B cell (primary cell): ENCODE results near the gene PARVA. TPM values are rescaled to one million over a fixed set of nuclear protein-coding genes. Genes with fewer than 3 reads are reported as not detected.

Experiments used
- ATAC-seq: fragments of 200-7000 bp; cut with Tn5 transposase; one replicate; pipeline ENCODE4 v1.10.0; 2021; ENCODE audit warnings: low read depth, mild to moderate bottlenecking, moderate number of reproducible peaks, moderate library complexity
- CTCF ChIA-PET: fragments of 350-600 bp; sonication (Branson Sonifier 250); formaldehyde crosslinking; loops from one replicate; lab custom pipeline; 2021; ENCODE audit warnings: antibody characterized with exemption, inconsistent platforms; lab: Charles Lee
- POLR2A ChIA-PET: fragments of 350-600 bp; sonication (Branson Sonifier 250); formaldehyde crosslinking; loops from one replicate; lab custom pipeline; 2021; ENCODE audit warnings: antibody characterized with exemption; lab: Charles Lee
- DNase-seq: peaks from one replicate; pipeline ENCODE4 v3.0.0; 2013
- H2AFZ ChIP-seq: 2 replicates; pipeline ENCODE4 v1.6.1; 2012; ENCODE audit warnings: mild to moderate bottlenecking, low read depth, low read length; ENCODE audit not compliant: insufficient read depth, poor library complexity, severe bottlenecking
- H3K27ac ChIP-seq, 2 donors: 1 replicate in 1 of 2; 2 replicates in 1 of 2; pipeline ENCODE4 v1.5.1; 2012 to 2013; ENCODE audit warnings: low read length in 2 of 2, mild to moderate bottlenecking in 2 of 2, moderate library complexity in 1 of 2
- H3K27me3 ChIP-seq, 4 experiments: fragments of 200-600 bp in 1 of 4; sonication (generic) in 1 of 4; replicated peaks in 1 of 4; 1 replicate in 2 of 4; 2 replicates in 2 of 4; pipeline versions ENCODE4 v1.6.1 to v1.7.0; 2013 to 2016; ENCODE audit warnings: low read length in 3 of 4, mild to moderate bottlenecking in 2 of 4, mixed read lengths in 1 of 4, moderate library complexity in 1 of 4; ENCODE audit not compliant: insufficient read depth in 4 of 4, control insufficient read depth in 3 of 4; ENCODE audit errors: control extremely low read depth in 1 of 4
- H3K36me3 ChIP-seq, 2 experiments: replicated peaks in 1 of 2; 1 replicate in 1 of 2; 2 replicates in 1 of 2; pipeline versions ENCODE4 v1.6.1 to v1.7.1; 2013; ENCODE audit warnings: low read length in 1 of 2; ENCODE audit not compliant: insufficient read depth in 2 of 2, control insufficient read depth in 1 of 2; ENCODE audit errors: control extremely low read depth in 1 of 2, extremely low read depth in 1 of 2
- H3K4me1 ChIP-seq, 2 donors: fragments of 200-600 bp in 1 of 2; sonication (generic) in 1 of 2; 1 replicate in 1 of 2; 2 replicates in 1 of 2; pipeline versions ENCODE4 v1.5.1 to v1.6.1; 2013 to 2017; ENCODE audit warnings: low read length in 2 of 2; ENCODE audit not compliant: control insufficient read depth in 2 of 2, insufficient read depth in 2 of 2
- H3K4me2 ChIP-seq: replicated peaks from 2 replicates; pipeline ENCODE3; 2012; ENCODE audit warnings: mild to moderate bottlenecking, low read depth, low read length; ENCODE audit not compliant: poor library complexity, severe bottlenecking
- H3K4me3 ChIP-seq, 5 experiments: fragments of 200-600 bp in 1 of 5; sonication (generic) in 1 of 5; 1 replicate in 3 of 5; 2 replicates in 2 of 5; pipeline versions ENCODE4 v1.5.1 to v1.7.0; 2011 to 2016; ENCODE audit warnings: low read length in 4 of 5, mild to moderate bottlenecking in 4 of 5, low read depth in 2 of 5, control low read depth in 1 of 5, moderate library complexity in 1 of 5; ENCODE audit not compliant: insufficient read depth in 1 of 5; ENCODE audit errors: control extremely low read depth in 1 of 5, extremely low read depth in 1 of 5
- H3K79me2 ChIP-seq: fragments of 200-600 bp; sonication (generic); one replicate; pipeline ENCODE4 v1.6.0; 2016; ENCODE audit warnings: low read length; ENCODE audit not compliant: control insufficient read depth, insufficient read depth
- H3K9ac ChIP-seq: fragments of 200-600 bp; sonication (generic); 2 replicates; pipeline ENCODE4 v1.6.1; 2017; ENCODE audit warnings: mild to moderate bottlenecking, low read length, moderate library complexity
- H3K9me3 ChIP-seq, 3 donors: one replicate each; pipeline versions ENCODE4 v1.6.1 to v1.7.1; 2013; ENCODE audit warnings: low read length in 2 of 3; ENCODE audit not compliant: control insufficient read depth in 2 of 3, insufficient read depth in 1 of 3; ENCODE audit errors: control extremely low read depth in 1 of 3
- H4K20me1 ChIP-seq: 2 replicates; pipeline ENCODE4 v1.6.0; 2012; ENCODE audit warnings: mild to moderate bottlenecking, low read length; ENCODE audit not compliant: insufficient read depth, control insufficient read depth, poor library complexity, severe bottlenecking
- H3K27ac Mint-ChIP-seq: one replicate; pipeline ENCODE4 v1.8.0; 2021; ENCODE audit warnings: mixed read lengths
- H3K27me3 Mint-ChIP-seq: one replicate; pipeline ENCODE4 v1.8.0; 2021; ENCODE audit warnings: mixed read lengths
- H3K4me1 Mint-ChIP-seq: one replicate; pipeline ENCODE4 v1.8.0; 2021; ENCODE audit warnings: mixed read lengths
- H3K4me3 Mint-ChIP-seq: one replicate; pipeline ENCODE4 v1.8.0; 2021; ENCODE audit warnings: mixed read lengths
- H3K9me3 Mint-ChIP-seq: one replicate; pipeline ENCODE4 v1.8.0; 2022; ENCODE audit warnings: mixed read lengths; ENCODE audit not compliant: insufficient read depth
- CTCF ChIP-seq: fragments of 200-600 bp; IDR thresholded peaks from one replicate; pipeline ENCODE4 v1.8.0; 2022; ENCODE audit warnings: antibody characterized with exemption, mild to moderate bottlenecking
- EZH2 ChIP-seq: IDR thresholded peaks from 2 replicates; pipeline ENCODE4 v1.6.1; 2012; ENCODE audit warnings: borderline replicate concordance, low read depth, mild to moderate bottlenecking, moderate library complexity, low read length; ENCODE audit not compliant: insufficient read depth, poor library complexity, severe bottlenecking
- WGBS: methylation state at CpG from one replicate; pipeline ENCODE4 v1.1.5; 2013; ENCODE audit warnings: missing lambda C conversion rate; ENCODE audit not compliant: insufficient coverage; 5-methylcytosine and 5-hydroxymethylcytosine counted together
- intact Hi-C: fragments of 100-400 bp; cut with micrococcal nuclease; formaldehyde crosslinking; loops from one replicate; pipeline ENCODE4 v1.10.0; 2022
- polyA plus RNA-seq: library from polyadenylated mRNA; depleted of rRNA; stranded (reverse); fragments of >200 nt; gene quantifications from 2 replicates; pipeline ENCODE4 v1.2.3, GENCODE V29; 2012
- total RNA-seq, 2 donors: library from RNA; stranded (reverse); fragments of 120-200 nt in 1 of 2; gene quantifications; 1 replicate in 1 of 2; 2 replicates in 1 of 2; pipeline versions ENCODE4 v1.2.3 to v1.2.4, GENCODE V29; 2013 to 2022

PARVA gene
- total and polyA plus RNA-seq, 2 donors (not counting 1 experiment from before 2014, with no cell fraction given): not detected

- no peak overlapping the region for H2AFZ ChIP-seq
- no peaks in the 10 kb centered on the region for H3K27me3 ChIP-seq
- POLR2A ChIA-PET: no interaction called here
- no peak for DNase-seq
- H3K36me3 ChIP-seq: no peaks in the 10 kb centered on the region
- H3K27ac ChIP-seq: no peak overlapping the region
- H3K4me1 Mint-ChIP-seq: no peaks in the 10 kb centered on the region
- CTCF ChIA-PET: no interaction called here
- no peak overlapping the region for H3K4me2 ChIP-seq
- peaks cover 8% of the 10 kb centered on the region for H3K27me3 Mint-ChIP-seq
- H3K27ac Mint-ChIP-seq: no peak overlapping the region
- no peak for TF ChIP-seq EZH2
- TF ChIP-seq CTCF: no peak
- no peaks in the 10 kb centered on the region for H3K9me3 ChIP-seq
- H3K4me3 ChIP-seq: no peak overlapping the region
- no peak for ATAC-seq
- H4K20me1 ChIP-seq: no peaks in the 10 kb centered on the region
- H3K9ac ChIP-seq: no peak overlapping the region
- peaks cover 4% of the 10 kb centered on the region for H3K9me3 Mint-ChIP-seq
- intact Hi-C loops: no loop called here
- no peaks in the 10 kb centered on the region for H3K79me2 ChIP-seq
- no peaks in the 10 kb centered on the region for H3K4me1 ChIP-seq
- WGBS: 100% methylated on average over 2 of the region's 4 CpGs
- no peak overlapping the region for H3K4me3 Mint-ChIP-seq
Observed at GRCh38 chr11:12460466-12460865, 83.1 kb downstream of the PARVA start.

GRCh38 chr11:12461516-12461915 lies 84.1 kb downstream of the PARVA start:
- Histone ChIP-seq H3K9ac (no peak overlapping the region), H3K27me3 (no peaks in the 10 kb centered on the region), H4K20me1 (no peaks in the 10 kb centered on the region), H3K4me2 (no peak overlapping the region), H3K4me1 (no peaks in the 10 kb centered on the region), H3K27ac (no peak overlapping the region), H3K36me3 (no peaks in the 10 kb centered on the region), H3K4me3 (no peak overlapping the region), H3K79me2 (no peaks in the 10 kb centered on the region), H3K9me3 (no peaks in the 10 kb centered on the region), H2AFZ (no peak overlapping the region)
- no peak overlapping the region for H3K27ac Mint-ChIP-seq
- no peak overlapping the region for H3K4me3 Mint-ChIP-seq
- H3K4me1 Mint-ChIP-seq: no peaks in the 10 kb centered on the region
- intact Hi-C loops: no loop called here
- no peak for TF ChIP-seq CTCF
- TF ChIP-seq EZH2: no peak
- H3K27me3 Mint-ChIP-seq: peaks cover 8% of the 10 kb centered on the region
- CTCF ChIA-PET: no interaction called here
- peaks cover 4% of the 10 kb centered on the region for H3K9me3 Mint-ChIP-seq
- 93% methylated on average over 2 of the region's 5 CpGs for WGBS
- ATAC-seq (no peak), DNase-seq (no peak)
- POLR2A ChIA-PET: no interaction called here
